MCF 10A (cell line): ENCODE measurements around the gene SRA1. TPM values are rescaled to one million over a fixed set of nuclear protein-coding genes. Genes with fewer than 3 reads are reported as not detected.

Experiments used
- BruUV-seq: library from RNA; stranded (reverse); fragments of 400-500 nt; replicated peaks from 2 replicates; lab custom pipeline; 2021; lab: Mats Ljungman, UMichigan
- CTCF ChIA-PET: fragments of 300-600 bp; sonication (Branson Sonifier 250); formaldehyde crosslinking; extraction: SDS; loops from one replicate; lab custom pipeline; 2021; ENCODE audit warnings: antibody characterized with exemption, inconsistent platforms; lab: Yijun Ruan, JAX
- POLR2A ChIA-PET: fragments of 300-600, 350-650 bp; sonication (Branson Sonifier 250); formaldehyde crosslinking; extraction: SDS; loops from one replicate; lab custom pipeline; 2020; ENCODE audit warnings: antibody characterized with exemption, inconsistent platforms; lab: Yijun Ruan, JAX
- DNase-seq: peaks from one replicate; pipeline ENCODE4 v3.0.0-alpha.2; 2018; ENCODE audit not compliant: unreplicated experiment
- H3K27ac Mint-ChIP-seq: one replicate; pipeline ENCODE4 v1.8.0; 2022; ENCODE audit warnings: mild to moderate bottlenecking, low read depth, mixed read lengths; ENCODE audit not compliant: unreplicated experiment
- H3K27me3 Mint-ChIP-seq: one replicate; pipeline ENCODE4 v1.8.0; 2022; ENCODE audit warnings: mixed read lengths; ENCODE audit not compliant: insufficient read depth, unreplicated experiment
- H3K36me3 Mint-ChIP-seq: one replicate; pipeline ENCODE4 v1.8.0; 2022; ENCODE audit warnings: mild to moderate bottlenecking, moderate library complexity, mixed read lengths; ENCODE audit not compliant: insufficient read depth, unreplicated experiment
- H3K4me1 Mint-ChIP-seq: one replicate; pipeline ENCODE4 v1.8.0; 2022; ENCODE audit warnings: mixed read lengths; ENCODE audit not compliant: insufficient read depth, unreplicated experiment
- H3K4me3 Mint-ChIP-seq: one replicate; pipeline ENCODE4 v1.8.0; 2022; ENCODE audit warnings: mild to moderate bottlenecking, moderate library complexity, mixed read lengths; ENCODE audit not compliant: unreplicated experiment
- H3K9me3 Mint-ChIP-seq: one replicate; pipeline ENCODE4 v1.8.0; 2022; ENCODE audit warnings: mixed read lengths; ENCODE audit not compliant: unreplicated experiment
- intact Hi-C: fragments of 100-400 bp; cut with micrococcal nuclease; formaldehyde crosslinking; loops from 2 replicates; pipeline ENCODE4 v1.14.1; 2022
- total RNA-seq: library from RNA; stranded (reverse); gene quantifications from 2 replicates; pipeline ENCODE4 v1.2.3, GENCODE V29; 2022
- TF ChIP-seq, protein P1 (sequence below): fragments of 200-600 bp; IDR thresholded peaks from one replicate; pipeline ENCODE4 v1.8.0; 2022; ENCODE audit warnings: antibody characterized with exemption, mild to moderate bottlenecking; ENCODE audit not compliant: unreplicated experiment

The SRA1 gene
- total RNA-seq, 1 experiment from 2014 or later: 107 TPM

DNA sequence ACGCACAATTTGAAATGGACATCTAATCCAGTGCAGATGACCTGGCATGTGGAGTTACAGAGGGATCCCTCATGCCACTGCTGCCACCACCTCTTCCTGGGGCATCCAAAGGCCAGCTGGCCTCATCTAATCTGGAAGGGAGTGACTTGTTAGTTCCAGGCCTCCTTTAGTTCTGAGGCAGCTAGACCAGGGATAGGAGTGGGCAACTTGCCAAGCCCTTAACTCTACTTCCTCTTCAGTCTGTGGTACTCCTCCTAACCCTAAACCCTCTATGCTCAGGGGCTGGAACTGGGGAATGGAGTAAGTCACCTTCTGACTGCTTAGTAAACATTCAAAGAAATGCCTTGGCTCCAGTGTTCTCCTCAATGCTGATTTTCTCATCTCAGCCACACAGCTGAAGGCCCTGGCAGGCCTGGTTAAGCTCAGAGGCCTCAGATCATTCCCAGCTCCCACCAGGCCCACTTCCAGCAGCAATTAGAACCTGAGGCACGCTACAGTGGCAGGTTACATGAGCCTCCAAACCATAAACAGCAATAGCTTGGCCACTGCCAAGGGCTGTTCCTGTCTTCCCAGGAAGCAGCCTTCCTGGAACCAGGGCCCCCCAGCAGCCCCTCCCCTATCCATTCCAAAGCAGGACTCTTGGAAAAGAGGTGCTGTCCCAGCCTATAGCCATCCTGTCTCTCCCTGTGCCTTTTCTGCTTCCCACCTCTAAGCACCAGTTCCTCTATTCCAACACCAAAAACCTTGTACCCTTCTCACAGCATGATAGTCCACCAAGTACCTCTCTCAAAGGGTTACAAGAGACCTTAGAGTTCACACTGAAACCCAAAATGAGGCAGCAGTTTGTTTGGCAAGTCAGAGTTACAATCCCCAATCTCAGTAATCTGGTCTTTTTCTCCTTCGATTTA lies 7.8 kb downstream of the SRA1 start:
- Mint-ChIP-seq H3K4me1 (peaks cover 42% of the 10 kb centered on the region), H3K4me3 (peak overlapping the region; percentile 77), H3K27ac (peak overlapping the region; percentile 80), H3K36me3 (peaks cover 81% of the 10 kb centered on the region), H3K27me3 (no peaks in the 10 kb centered on the region), H3K9me3 (no peaks in the 10 kb centered on the region)
- intact Hi-C loops: loop anchor here (5.0 to 10.0 kb wide), 2 partner anchors 147 to 305 kb away; partner anchors contain the start of gene ANKHD1
- POLR2A ChIA-PET: interaction anchor here (0.6 to 6.1 kb wide), 10 partner anchors 11 to 1560 kb away, joined by 3 to 188 read pairs (median 4); partner anchors contain the start of genes APBB3, HARS1, HARS2 and IK
- CTCF ChIA-PET: interaction anchor here (0.6 to 3.3 kb wide), 10 partner anchors 12 to 392 kb away, joined by 3 to 42 read pairs (median 6); partner anchors contain the start of genes IK, NDUFA2 and TMCO6
- BruUV-seq: no TSS peak
- TF ChIP-seq, protein P1, sequence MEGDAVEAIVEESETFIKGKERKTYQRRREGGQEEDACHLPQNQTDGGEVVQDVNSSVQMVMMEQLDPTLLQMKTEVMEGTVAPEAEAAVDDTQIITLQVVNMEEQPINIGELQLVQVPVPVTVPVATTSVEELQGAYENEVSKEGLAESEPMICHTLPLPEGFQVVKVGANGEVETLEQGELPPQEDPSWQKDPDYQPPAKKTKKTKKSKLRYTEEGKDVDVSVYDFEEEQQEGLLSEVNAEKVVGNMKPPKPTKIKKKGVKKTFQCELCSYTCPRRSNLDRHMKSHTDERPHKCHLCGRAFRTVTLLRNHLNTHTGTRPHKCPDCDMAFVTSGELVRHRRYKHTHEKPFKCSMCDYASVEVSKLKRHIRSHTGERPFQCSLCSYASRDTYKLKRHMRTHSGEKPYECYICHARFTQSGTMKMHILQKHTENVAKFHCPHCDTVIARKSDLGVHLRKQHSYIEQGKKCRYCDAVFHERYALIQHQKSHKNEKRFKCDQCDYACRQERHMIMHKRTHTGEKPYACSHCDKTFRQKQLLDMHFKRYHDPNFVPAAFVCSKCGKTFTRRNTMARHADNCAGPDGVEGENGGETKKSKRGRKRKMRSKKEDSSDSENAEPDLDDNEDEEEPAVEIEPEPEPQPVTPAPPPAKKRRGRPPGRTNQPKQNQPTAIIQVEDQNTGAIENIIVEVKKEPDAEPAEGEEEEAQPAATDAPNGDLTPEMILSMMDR: no peak
- DNase-seq: peak; percentile 35

DNA sequence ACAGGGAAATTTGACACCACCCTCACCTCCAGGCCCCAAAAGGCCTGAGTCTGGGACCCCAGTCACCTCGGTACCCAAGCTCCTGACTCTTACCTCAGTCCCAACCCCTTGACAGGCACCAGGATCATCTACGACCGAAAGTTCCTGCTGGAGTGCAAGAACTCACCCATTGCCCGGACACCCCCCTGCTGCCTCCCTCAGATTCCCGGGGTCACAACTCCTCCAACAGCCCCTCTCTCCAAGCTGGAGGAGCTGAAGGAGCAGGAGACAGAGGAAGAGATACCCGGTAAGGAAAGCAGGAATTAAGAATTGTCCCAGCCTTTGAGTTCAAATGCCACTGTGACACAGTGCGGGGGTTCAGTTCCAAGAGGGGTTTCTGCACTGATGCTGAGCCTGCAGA lies 8.5 kb downstream of the SRA1 start:
- no TSS peak for BruUV-seq
- ChIA-PET CTCF (interaction anchor here (0.6 to 3.3 kb wide), 17 partner anchors 9 to 391 kb away, joined by 3 to 42 read pairs (median 6); partner anchors contain the start of genes APBB3, IK, NDUFA2 and SRA1), POLR2A (interaction anchor here (0.6 to 6.1 kb wide), 14 partner anchors 12 to 1561 kb away, joined by 3 to 188 read pairs (median 10); partner anchors contain the start of genes ANKHD1, APBB3, HARS1 and HARS2)
- peak overlapping the region; percentile 80 for H3K27ac Mint-ChIP-seq
- H3K9me3 Mint-ChIP-seq: no peaks in the 10 kb centered on the region
- peaks cover 87% of the 10 kb centered on the region for H3K36me3 Mint-ChIP-seq
- peak overlapping the region; percentile 77 for H3K4me3 Mint-ChIP-seq
- intact Hi-C loops: loop anchor here (5.0 to 10.0 kb wide), 2 partner anchors 146 to 304 kb away; partner anchors contain the start of gene ANKHD1
- DNase-seq: no peak
- no peaks in the 10 kb centered on the region for H3K27me3 Mint-ChIP-seq
- TF ChIP-seq, protein P1: no peak
- peaks cover 35% of the 10 kb centered on the region for H3K4me1 Mint-ChIP-seq

DNA sequence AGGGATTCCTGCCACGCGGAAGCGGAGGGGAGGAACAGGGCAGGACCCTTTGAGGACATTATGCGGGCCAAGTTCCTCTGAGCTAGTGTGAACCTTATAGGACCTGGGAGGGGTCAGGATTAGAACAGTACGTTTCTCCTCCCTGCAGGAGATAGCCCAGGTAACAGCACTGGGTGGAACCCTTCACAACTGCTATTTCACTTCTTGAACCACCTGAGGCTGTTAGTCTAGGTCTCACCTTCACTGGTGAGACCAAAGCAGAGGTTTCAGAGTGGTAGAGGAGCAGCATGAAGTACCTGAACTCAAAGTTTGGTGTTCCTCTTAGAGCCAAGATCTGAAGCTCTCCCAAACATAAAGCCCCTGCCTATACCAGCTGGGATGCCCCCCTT lies 9.0 kb downstream of the SRA1 start:
- TF ChIP-seq, protein P1: no peak
- ChIA-PET CTCF (interaction anchor here (0.6 to 3.3 kb wide), 19 partner anchors 10 to 182 kb away, joined by 3 to 42 read pairs (median 6); partner anchors contain the start of genes APBB3, IK, NDUFA2 and SRA1), POLR2A (interaction anchor here (0.7 to 6.1 kb wide), 22 partner anchors 11 to 176 kb away, joined by 3 to 188 read pairs (median 8); partner anchors contain the start of genes ANKHD1, APBB3, CD14 and HARS1)
- BruUV-seq: no TSS peak
- Mint-ChIP-seq H3K4me1 (peaks cover 30% of the 10 kb centered on the region), H3K27me3 (no peaks in the 10 kb centered on the region), H3K9me3 (no peaks in the 10 kb centered on the region), H3K27ac (peak overlapping the region; percentile 80), H3K4me3 (peak overlapping the region; percentile 77), H3K36me3 (peaks cover 87% of the 10 kb centered on the region)
- DNase-seq: no peak
- intact Hi-C loops: loop anchor here (5.0 to 10.0 kb wide), 2 partner anchors 146 to 303 kb away; partner anchors contain the start of gene ANKHD1
